GM12873 (cell line): ENCODE data around the gene LTA4H.

Experiments used
- TF ChIP-seq, protein P1 (sequence below): IDR thresholded peaks from 2 replicates; pipeline ENCODE4 v1.5.1; 2012; ENCODE audit warnings: low read depth, mild to moderate bottlenecking, moderate library complexity, low read length, control low read depth; ENCODE audit not compliant: insufficient read depth; ENCODE audit errors: missing control alignments

Gene LTA4H

DNA sequence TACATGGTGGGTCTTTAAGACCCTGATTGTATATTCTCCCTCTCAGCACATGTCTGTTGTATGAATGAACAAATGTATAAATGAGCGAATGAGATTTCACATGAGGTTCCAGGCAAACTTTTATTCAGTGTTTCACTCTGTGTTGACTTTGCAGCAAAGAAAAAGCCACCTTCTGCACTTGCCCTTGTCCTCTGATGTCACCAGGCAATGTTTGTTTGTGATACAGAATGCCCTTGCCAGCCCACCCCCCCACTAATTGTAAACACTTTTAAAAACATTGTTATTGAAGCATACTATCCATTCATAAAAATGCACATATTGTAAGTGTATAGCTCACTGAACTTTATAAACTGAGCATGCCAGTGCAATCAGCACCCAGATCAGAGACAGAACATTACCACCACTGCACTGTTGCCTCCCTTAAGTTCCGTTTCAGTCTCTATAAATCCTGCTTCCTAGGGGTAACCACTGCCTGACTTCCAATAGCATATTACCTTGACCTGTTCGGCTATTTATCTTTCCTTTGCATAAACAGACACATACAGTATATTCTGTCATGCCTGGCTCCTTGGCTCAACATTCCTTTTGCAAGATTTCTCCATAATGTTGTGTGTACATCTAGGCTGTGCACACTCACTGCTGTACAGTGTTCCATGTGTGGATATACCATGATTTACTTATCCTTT lies 11.3 kb upstream of the LTA4H start:
- TF ChIP-seq, protein P1, sequence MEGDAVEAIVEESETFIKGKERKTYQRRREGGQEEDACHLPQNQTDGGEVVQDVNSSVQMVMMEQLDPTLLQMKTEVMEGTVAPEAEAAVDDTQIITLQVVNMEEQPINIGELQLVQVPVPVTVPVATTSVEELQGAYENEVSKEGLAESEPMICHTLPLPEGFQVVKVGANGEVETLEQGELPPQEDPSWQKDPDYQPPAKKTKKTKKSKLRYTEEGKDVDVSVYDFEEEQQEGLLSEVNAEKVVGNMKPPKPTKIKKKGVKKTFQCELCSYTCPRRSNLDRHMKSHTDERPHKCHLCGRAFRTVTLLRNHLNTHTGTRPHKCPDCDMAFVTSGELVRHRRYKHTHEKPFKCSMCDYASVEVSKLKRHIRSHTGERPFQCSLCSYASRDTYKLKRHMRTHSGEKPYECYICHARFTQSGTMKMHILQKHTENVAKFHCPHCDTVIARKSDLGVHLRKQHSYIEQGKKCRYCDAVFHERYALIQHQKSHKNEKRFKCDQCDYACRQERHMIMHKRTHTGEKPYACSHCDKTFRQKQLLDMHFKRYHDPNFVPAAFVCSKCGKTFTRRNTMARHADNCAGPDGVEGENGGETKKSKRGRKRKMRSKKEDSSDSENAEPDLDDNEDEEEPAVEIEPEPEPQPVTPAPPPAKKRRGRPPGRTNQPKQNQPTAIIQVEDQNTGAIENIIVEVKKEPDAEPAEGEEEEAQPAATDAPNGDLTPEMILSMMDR, result no peak

DNA sequence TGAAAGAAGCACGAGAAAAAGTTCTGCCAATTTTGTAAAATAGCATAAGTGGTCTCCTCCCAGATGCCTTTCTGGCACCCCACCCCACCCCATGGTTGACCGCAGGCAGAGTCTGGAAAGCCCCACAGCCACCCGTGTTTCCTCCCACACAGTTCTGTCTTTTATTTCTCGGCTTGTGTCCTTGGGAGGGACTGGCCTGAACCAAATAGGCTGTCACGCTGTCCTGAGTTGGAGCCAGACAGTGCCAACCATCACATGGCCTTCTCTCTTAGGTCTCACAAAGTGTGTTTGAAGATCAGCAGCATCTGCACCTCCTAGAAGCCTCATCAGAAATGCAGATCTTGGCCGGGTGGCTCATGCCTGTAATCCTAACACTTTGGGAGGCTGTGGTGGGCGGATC lies 10.2 kb upstream of the LTA4H start:
- TF ChIP-seq, protein P1, result no peak

DNA sequence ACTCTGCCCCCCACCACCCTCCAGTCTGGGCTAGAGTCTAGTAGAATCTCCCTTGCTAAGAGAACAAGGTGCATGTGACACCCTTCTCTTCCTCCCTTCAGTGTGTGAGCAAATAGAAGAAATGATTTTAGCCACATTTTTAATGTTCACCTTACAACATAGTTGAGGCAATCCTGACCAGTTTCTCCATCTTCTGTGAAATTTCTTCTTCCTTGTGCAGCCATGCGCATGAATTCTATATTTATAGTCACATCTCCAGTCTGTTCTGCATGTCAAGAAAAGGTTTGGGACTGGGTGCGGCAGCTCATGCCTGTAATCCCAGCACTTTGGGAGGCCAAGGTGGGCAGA lies 9.5 kb upstream of the LTA4H start:
- TF ChIP-seq, protein P1, result no peak

DNA sequence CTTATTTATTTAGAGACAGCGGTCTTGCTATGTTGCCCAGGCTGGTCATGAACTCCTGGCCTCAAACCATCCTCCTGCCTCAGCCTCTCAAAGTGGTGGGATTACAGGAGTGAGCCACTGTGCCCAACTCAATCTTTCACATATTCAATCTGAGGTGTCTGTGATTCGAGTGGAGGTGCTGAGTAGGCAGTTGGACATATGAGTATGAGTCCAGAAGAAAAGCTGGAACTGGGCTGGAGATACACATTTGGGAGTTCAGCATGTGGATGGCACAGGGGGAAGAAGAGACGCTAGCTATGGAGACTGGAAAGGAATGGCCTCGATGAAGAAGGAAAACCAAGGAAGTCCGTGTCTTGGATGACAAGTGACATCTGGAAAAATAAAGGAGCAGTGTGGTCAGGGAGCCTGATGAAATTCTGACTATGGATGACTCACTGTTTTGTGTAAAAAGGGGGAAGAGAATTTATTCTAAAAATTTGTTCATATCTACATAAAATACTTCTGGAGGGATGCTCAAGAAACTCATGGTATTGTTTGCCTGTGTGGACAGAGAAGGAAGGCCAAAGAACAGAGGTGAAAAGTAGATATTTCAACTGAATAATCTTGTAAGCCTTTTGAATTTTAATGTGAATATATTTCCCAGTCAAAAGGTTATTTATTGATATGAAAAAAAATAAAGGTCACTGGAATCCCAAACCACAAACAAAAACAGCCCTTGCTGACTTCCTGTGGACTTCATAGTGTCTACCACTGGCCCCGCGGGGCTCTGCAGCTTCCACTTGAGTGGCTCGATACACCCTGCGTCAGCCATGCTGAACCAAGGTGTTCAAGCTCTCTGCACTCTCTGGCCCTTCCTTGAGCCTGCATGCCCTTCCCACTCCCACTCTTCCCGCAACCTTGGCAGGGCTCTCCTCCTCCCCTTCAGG lies 8.9 kb upstream of the LTA4H start:
- TF ChIP-seq, protein P1, result no peak

DNA sequence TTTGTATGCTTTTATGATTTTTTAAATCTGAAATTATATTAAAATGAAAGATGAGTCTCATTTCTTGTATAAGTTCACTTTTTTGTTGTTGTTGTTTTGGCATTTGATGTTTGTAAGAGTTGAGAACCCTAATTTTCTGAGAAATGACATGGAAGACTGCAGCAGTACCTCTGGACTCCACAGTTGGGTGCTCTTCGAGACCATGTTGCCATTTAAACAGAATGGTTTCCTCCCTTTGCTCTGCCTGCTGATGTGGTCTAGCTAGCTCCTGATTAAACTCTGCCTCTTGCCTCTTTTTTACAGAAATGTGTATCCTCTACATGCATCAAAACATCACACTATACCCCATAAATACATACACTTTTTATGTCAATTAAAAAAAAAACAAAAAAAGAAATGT lies 5.8 kb upstream of the LTA4H start:
- TF ChIP-seq, protein P1, result no peak

DNA sequence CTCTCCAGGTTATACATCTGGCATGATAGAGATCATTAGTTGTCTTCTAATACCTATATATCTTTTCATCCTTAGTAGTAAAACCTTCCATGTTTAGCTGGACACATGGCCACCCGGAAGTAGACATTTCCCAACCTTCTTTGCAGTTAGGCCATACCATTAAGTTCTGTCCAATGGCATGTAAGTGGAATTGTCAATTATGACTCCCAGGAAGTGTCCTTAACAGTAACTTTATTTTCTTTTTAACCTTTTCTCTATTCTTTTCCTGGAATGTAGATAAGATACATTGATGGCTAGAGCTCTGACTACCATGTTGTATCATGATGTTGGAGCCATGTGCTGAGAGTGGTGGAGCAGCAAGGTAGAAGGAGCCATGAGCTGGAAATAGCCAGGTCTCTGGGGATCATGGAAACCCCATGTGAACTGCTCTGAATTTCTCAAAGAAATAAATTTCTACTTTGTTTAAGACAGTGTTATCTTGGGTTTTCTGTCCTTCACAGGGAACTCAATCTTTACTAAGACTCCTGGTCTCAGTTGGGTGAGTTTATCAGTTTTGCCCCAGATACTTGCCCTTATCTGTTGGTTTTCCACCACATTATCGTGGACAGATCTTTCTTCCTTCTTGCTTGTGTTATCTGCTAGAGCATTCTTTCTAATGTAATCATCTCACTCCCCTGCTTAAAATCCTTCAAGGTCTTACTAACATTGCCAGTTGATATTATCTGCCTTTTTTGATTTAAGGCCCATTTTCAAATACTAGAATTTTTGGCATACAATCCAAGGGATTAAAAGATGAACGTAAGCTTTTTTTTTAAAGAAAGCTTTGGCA lies 5.1 kb upstream of the LTA4H start:
- TF ChIP-seq, protein P1, result no peak

DNA sequence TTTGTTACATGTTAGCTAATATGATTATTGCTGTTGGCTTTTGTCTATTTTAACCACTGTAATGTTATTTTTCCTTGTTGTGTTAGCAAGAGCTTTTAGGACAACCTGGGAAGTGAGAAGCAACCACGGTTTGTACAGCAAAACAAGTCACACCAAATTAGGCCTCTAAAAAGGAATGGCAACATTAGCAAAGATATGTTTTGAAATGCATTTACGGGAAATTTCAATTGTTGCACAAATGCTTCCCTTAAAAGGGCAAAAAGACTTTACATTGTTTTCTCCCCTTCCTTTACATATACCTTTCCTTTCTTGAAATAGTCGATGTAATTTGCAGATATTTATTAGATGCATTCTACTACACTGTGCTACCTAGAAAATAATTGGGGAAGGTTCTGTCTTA lies 4.1 kb upstream of the LTA4H start:
- TF ChIP-seq, protein P1, result no peak
